Midbrain (tissue), 1 donor: ENCODE measurements around the gene ZDHHC8.

Experiments
- DNase-seq: peaks from one replicate; lab custom pipeline; 2025; lab: John Stamatoyannopoulos, UW

ZDHHC8 gene

GRCh38 chr22:20160041-20160440 is 28.4 kb downstream of the ZDHHC8 start:
- no peak for DNase-seq

GRCh38 chr22:20164863-20165262 is 33.3 kb downstream of the ZDHHC8 start:
- no peak for DNase-seq

- DNase-seq = no peak
These were observed 33.8 kb downstream of the ZDHHC8 start for GRCh38 chr22:20165421-20165820.

DNA sequence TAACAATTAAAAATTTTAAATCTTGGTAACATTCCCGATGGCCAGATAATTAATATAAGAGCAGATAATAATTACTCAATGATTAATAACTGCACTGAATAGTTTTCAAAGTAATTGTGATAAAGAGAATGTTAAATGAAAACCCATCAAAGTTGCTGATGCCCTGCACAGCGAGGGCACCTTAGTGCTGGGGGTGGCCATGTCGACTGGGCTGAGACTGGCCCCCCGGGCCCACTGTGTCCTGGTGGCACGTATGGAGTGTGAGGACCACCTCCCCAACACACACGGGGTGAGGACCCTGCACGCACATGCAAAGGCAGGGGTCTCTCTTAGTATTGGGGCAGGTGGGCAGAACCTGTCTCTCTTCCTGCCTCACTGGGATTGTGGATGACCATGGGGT is 34.3 kb downstream of the ZDHHC8 start:
- no peak for DNase-seq

GRCh38 chr22:20166703-20167102 is 35.1 kb downstream of the ZDHHC8 start:
- no peak for DNase-seq

GRCh38 chr22:20167643-20168322 is 36.2 kb downstream of the ZDHHC8 start:
- no peak for DNase-seq

DNA sequence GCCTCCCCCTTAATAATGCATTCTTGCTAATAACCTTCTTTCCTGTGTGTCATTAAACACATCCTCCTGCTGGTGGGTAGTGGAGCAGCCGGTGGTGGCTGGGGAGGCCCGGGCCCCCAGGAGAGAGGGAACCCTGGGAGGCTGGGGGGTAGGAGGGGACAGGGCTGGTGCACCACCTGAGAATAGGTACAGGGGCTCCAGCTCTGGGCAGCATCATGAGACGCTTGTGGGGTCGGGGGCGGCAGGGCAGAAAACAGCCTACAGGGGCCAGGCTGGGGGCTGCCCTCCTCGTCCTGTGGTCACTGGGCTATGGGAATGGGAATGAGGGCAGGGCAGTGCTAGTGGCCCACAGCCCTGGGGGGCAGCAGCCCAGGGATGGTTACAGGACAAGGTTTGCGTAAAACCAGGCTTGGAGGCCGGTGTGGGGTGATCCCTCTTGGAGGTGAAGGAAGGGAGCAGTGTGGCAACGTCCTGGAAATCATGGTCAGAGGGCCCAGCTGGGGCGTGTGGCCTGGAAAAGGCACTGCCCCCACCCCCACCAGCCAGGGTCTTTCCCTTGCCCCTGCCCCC is 37.7 kb downstream of the ZDHHC8 start:
- no peak for DNase-seq

DNA sequence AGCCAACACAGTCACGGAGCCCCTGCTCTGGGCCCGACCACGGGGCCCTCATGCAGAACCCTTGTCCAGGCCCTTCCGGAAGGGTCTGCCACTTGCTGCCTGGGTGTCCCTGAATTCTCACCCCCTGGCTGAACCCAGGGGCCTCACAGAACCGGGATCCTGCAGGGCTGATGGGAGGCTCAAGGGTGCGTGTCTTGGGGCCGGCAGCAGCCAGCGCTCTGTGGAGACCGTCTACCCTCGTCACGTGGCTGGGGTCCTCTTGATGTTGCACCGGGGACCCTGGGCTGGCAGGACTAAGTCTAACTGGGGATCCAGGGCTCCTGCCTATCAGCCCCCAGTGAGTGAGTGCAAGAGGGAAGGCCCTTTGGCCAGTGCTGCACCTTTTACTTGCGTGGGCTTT is 38.6 kb downstream of the ZDHHC8 start:
- DNase-seq = no peak

DNA sequence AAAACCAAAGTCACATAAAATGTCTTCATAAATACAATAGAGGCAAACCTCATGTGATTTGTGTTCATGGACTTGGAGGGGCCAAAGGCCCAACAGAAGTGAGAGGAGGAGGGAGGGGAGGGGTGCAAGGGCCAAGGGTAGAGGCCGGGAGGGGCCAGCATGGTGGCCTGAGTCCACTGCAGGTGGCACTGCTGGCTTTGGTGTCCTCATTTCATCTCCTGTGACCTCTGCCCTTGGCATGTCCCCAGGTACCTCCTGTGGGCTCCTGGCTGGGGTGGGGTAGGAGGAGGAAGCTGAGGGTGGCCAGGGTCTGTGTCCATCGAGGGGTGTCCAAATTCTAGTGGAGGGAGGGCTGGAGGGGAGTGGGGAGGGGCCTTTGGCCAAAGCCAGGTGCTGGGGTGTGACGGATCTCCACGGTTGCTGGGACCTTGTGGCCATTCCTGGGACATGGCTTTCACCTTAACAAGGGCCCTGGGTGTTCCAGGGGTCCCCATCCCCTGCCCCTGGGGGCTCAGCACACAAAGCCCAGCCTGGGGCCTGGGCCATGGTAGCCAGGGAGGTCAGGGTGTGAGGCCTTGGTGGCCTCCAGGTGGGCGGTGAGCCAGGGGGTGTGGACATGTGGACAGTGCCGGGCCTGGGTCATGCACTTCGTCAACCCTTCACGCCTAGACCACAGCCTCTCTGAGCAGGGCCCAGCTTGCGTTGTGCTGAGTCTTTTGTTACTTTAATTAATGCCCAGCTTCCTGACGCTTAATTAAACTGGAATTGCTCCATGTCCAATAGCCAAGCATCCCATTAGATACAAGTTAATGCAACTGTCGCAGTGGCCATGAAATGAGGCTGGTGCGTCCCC is 39.9 kb downstream of the ZDHHC8 start:
- no peak for DNase-seq

DNA sequence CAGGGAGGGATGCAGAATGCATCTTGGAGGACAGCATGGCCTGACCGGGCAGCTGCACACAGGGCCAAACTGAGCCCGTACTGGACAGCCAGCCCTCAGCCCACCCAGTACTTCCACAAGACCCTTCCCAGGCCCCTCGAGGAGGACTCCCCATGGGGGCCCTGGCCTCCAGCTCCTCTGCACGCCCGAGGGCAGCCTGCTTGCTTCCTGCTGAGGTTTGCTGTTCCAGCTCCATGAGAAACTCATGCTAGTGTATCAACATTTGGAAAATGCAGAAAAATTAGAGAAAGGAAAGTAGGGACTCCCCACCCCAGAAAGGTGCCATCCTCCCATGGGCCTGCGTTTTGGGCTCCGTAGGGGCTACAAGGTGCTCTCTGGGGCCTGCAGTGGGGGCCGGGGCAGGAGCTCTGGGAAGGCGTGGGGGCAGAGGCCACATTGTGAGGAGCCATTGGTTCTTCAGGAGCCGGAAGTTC is 40.6 kb downstream of the ZDHHC8 start:
- no peak for DNase-seq

- DNase-seq = no peak
These were observed 41.6 kb downstream of the ZDHHC8 start for GRCh38 chr22:20173246-20173645.

- no peak for DNase-seq
These were observed 42.2 kb downstream of the ZDHHC8 start for GRCh38 chr22:20173772-20174171.

- no peak for DNase-seq
These were observed 43.4 kb downstream of the ZDHHC8 start for GRCh38 chr22:20174785-20175596.

DNA sequence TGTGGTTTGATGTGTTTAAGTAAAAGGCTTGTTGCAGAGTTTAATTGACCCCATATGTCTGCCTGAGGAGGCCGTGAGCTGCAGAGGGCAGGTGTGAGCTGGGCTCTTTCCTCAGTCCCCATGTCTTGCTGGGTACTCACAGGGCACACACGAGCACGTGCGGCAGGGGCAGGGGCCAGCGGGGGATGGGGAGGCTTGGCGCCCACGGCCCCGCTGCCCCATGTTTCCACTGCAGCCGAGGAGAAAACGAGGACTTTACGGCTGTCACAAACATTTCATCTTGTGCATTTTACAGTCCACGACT is 43.9 kb downstream of the ZDHHC8 start:
- no peak for DNase-seq

GRCh38 chr22:20176421-20177085 is 44.9 kb downstream of the ZDHHC8 start:
- no peak for DNase-seq

DNA sequence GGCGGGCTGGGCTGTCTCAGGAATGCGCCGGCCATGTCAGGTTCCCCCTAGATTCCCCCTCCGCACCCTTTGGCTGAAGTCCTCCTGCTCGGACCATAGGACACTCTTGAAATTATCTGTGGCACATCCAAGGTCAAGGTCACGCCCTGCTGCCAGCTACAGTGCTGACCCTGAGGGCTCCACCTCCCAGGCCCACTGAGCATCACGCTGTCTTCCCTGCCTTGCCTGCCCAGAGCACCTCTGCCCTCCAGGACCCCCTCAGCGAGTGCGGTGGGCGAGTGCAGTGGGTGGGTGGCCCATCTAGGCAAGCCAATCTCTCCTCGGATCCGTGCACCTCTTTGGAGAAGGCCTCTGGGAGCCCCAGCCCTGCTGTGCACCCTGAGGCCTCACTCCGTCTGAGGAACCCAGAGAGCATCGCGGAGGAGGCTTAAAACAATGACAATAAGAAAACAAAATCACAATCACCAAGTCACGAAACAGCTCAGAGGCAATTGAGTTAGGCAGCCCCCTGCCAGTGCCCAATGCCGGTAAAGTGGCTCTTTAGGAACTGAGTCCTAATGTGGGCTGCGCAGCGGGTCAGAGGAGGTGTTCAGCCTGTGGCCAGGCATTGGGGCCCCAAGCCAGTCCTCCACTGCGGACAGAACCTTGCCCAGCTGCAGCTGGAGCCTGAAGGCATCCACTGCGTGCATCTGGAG is 45.8 kb downstream of the ZDHHC8 start:
- DNase-seq = no peak

- DNase-seq = no peak
These were observed 46.7 kb downstream of the ZDHHC8 start for GRCh38 chr22:20178075-20178914.

DNA sequence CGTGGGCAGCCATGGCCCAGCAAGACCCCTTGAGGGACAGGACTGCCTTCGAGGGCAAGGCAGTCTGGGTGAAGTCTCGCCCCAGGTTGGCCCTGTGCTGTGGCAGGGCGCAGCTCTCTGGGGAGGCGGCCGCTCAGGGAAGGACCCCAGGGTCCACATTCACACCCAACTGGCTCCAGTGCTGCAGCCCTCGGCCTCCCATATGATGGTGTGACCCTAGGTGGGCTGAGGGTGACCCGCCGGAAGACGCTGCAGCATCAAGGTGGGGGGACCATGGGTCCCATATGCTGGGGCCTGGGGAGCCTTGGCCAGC is 47.3 kb downstream of the ZDHHC8 start:
- no peak for DNase-seq

DNA sequence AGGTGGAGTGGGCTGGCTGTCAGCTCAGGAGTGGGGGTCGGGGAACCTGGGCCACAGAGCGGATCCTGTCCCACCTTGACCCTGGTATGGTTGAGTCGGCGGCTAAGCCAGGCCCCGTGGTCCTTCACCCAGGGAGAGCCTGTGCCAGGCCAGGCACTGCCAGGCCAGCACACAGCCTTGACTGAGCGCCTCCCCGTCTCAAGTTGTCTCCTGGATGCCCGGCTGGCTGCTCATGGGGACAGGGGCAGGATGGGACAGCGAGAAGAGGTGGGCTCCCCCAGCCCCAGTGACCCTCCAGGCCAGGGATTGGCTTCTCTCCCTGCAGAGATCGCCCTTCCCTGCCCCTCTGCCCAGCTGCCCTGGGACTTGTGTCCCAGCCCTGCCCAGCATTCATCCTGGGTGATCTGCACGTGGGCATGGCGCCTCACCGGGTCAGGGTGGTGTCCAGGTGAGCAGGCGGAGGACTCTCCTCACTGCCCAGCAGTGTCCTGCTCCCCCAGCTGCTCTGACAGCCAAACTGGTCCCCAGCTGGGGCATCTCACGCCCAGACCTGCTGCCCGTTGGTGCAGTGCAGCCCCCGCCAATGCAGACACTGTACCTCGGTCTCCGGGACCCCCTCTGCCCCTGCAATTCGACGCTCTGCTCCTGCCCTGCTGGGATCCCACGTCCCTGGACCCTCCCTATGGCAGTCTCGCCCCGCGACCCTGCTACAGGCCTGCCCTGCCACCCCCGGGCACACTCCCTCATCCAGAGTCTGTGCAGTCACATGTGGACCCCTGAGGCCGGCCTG is 48.0 kb downstream of the ZDHHC8 start:
- DNase-seq = no peak

GRCh38 chr22:20180245-20180630 is 48.6 kb downstream of the ZDHHC8 start:
- no peak for DNase-seq
